Measurements from ENCODE around the gene WDR45.
A peak's percentile ranks its signal among the peaks of the same experiment; 100 is the strongest.
"Not testable (repeated sequence)": the region's sequence is repeated elsewhere in the genome, so short reads cannot be mapped to it uniquely, and the experiment has no call there.

Gene WDR45

GRCh38 chrX:49079489-49080428 lies at the start of gene WDR45:
Gene WDR45, minus strand, starts transcription at chrX:49079887. Its CDS starts 1,792 bp downstream, at chrX:49078095.
- TF ChIP-seq ZFX (IDR thresholded peaks at IDR 0.05; ENCODE audit: borderline replicate concordance): no peak
- H3K27ac ChIP-seq: peak within 1 kb of the TSS; percentile 68

GRCh38 chrX:49129427-49129826 lies 49.7 kb upstream of the WDR45 start:
- TF ChIP-seq, protein P1, sequence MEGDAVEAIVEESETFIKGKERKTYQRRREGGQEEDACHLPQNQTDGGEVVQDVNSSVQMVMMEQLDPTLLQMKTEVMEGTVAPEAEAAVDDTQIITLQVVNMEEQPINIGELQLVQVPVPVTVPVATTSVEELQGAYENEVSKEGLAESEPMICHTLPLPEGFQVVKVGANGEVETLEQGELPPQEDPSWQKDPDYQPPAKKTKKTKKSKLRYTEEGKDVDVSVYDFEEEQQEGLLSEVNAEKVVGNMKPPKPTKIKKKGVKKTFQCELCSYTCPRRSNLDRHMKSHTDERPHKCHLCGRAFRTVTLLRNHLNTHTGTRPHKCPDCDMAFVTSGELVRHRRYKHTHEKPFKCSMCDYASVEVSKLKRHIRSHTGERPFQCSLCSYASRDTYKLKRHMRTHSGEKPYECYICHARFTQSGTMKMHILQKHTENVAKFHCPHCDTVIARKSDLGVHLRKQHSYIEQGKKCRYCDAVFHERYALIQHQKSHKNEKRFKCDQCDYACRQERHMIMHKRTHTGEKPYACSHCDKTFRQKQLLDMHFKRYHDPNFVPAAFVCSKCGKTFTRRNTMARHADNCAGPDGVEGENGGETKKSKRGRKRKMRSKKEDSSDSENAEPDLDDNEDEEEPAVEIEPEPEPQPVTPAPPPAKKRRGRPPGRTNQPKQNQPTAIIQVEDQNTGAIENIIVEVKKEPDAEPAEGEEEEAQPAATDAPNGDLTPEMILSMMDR (IDR thresholded peaks at IDR 0.05): no peak
- no peak for TF ChIP-seq ZFX (IDR thresholded peaks at IDR 0.05; ENCODE audit: borderline replicate concordance)
- no peak overlapping the region for H3K27ac ChIP-seq

DNA sequence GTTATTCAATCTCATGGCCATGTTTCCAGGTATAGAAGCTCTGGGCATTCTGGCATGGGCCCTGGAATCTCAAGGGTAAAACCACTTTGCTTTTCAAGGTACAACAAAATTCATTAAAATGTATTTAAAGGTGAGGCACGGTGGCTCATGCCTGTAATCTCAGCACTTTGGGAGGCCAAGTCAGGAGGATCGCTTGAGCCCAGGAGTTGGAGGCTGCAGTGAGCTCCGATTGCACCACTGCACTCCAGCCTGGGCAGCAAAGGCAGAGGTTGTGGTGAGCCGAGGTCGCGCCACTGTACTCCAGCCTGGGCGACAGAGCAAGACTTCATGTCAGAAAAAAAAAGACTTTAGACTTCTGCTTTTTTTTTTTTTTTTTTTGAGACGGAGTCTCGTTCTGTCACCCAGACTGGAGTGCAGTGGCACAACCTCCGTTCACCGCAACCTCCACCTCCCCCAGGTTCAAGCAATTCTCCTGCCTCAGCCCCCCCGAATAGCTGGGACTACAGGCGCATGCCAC lies 48.1 kb upstream of the WDR45 start:
- H3K27ac ChIP-seq: not testable (repeated sequence)

GRCh38 chrX:49122499-49122898 lies 42.8 kb upstream of the WDR45 start:
- TF ChIP-seq, protein P1 (IDR thresholded peaks at IDR 0.05): no peak
- TF ChIP-seq ZFX (IDR thresholded peaks at IDR 0.05; ENCODE audit: borderline replicate concordance): no peak
- no peak overlapping the region for H3K27ac ChIP-seq

- no peak for TF ChIP-seq ZFX (IDR thresholded peaks at IDR 0.05; ENCODE audit: borderline replicate concordance)
- TF ChIP-seq, protein P1 (IDR thresholded peaks at IDR 0.05): no peak
- no peak overlapping the region for H3K27ac ChIP-seq
Measured at GRCh38 chrX:49120091-49120490, 40.4 kb upstream of the WDR45 start.

- no peak overlapping the region for H3K27ac ChIP-seq
- TF ChIP-seq, protein P1 (IDR thresholded peaks at IDR 0.05): no peak
- TF ChIP-seq ZFX (IDR thresholded peaks at IDR 0.05; ENCODE audit: borderline replicate concordance): no peak
Measured at GRCh38 chrX:49117581-49117980, 37.9 kb upstream of the WDR45 start.

- TF ChIP-seq, protein P1 (IDR thresholded peaks at IDR 0.05): no peak
- no peak for TF ChIP-seq ZFX (IDR thresholded peaks at IDR 0.05; ENCODE audit: borderline replicate concordance)
- H3K27ac ChIP-seq: no peak overlapping the region
Measured at GRCh38 chrX:49116716-49117115, 37.0 kb upstream of the WDR45 start.

DNA sequence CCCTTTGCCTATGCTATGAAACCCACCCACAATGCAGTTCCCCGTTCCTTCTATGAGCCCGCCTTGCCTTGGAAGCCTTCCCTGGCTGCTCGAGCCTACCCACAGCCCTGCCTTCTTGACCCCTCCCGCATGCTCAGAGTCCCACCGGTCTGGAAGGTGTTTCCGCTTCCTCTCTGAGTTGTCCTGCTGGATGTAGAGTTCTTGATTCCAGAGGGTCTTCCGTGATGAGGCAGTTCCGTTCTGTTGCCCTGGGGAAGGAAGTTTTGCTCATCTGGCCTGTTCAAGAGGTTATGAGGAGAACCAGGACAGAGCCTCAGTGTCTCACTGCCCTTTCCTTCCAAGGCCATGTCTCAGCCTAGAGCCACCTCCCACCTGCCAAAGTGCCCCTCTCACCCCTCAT lies 36.4 kb upstream of the WDR45 start:
- no peak for TF ChIP-seq ZFX (IDR thresholded peaks at IDR 0.05; ENCODE audit: borderline replicate concordance)
- TF ChIP-seq, protein P1 (IDR thresholded peaks at IDR 0.05): no peak
- no peak overlapping the region for H3K27ac ChIP-seq
